Measurements from ENCODE around the gene SSTR3. TPM values are rescaled to one million over a fixed set of nuclear protein-coding genes. Genes with fewer than 3 reads are reported as not detected.
"Not testable (repeated sequence)": the region's sequence is repeated elsewhere in the genome, so short reads cannot be mapped to it uniquely, and the experiment has no call there.

The SSTR3 gene
- total RNA-seq, 1 donor from 2014 or later, result 0.09 TPM

- Mint-ChIP-seq H3K27me3 (ENCODE audit: low read depth) (peaks cover 6% of the 10 kb centered on the region), H3K4me1 (peaks cover 19% of the 10 kb centered on the region), H3K9me3 (no peaks in the 10 kb centered on the region), H3K36me3 (ENCODE audit: low read depth) (no peaks in the 10 kb centered on the region), H3K4me3 (no peak overlapping the region), H3K27ac (ENCODE audit: unreplicated experiment) (no peak overlapping the region)
- no peak for TF ChIP-seq CTCF (conservative IDR thresholded peaks at IDR 0.05)
- DNase-seq (ENCODE audit: low read depth, low spot score), result no peak
These were observed 38.6 kb downstream of the SSTR3 start for GRCh38 chr22:37173709-37174108.

GRCh38 chr22:37172266-37173245, 39.7 kb downstream of the SSTR3 start:
- H3K27ac Mint-ChIP-seq (ENCODE audit: unreplicated experiment), result no peak overlapping the region
- H3K4me3 Mint-ChIP-seq, result no peak overlapping the region
- H3K4me1 Mint-ChIP-seq, result peaks cover 8% of the 10 kb centered on the region
- no peaks in the 10 kb centered on the region for H3K9me3 Mint-ChIP-seq
- H3K27me3 Mint-ChIP-seq (ENCODE audit: low read depth), result peaks cover 6% of the 10 kb centered on the region
- DNase-seq (ENCODE audit: low read depth, low spot score), result no peak
- no peaks in the 10 kb centered on the region for H3K36me3 Mint-ChIP-seq (ENCODE audit: low read depth)
- no peak for TF ChIP-seq CTCF (conservative IDR thresholded peaks at IDR 0.05)

- Mint-ChIP-seq H3K9me3 (no peaks in the 10 kb centered on the region), H3K27ac (ENCODE audit: unreplicated experiment) (no peak overlapping the region), H3K4me3 (no peak overlapping the region), H3K36me3 (ENCODE audit: low read depth) (no peaks in the 10 kb centered on the region), H3K27me3 (ENCODE audit: low read depth) (peaks cover 6% of the 10 kb centered on the region), H3K4me1 (peaks cover 5% of the 10 kb centered on the region)
- TF ChIP-seq CTCF (conservative IDR thresholded peaks at IDR 0.05), result no peak
- DNase-seq (ENCODE audit: low read depth, low spot score), result no peak
These were observed 40.6 kb downstream of the SSTR3 start for GRCh38 chr22:37171662-37172061.

GRCh38 chr22:37170689-37171405, 41.4 kb downstream of the SSTR3 start:
- H3K27ac Mint-ChIP-seq (ENCODE audit: unreplicated experiment); H3K27me3 Mint-ChIP-seq (ENCODE audit: low read depth); DNase-seq (ENCODE audit: low read depth, low spot score); H3K4me3 Mint-ChIP-seq; H3K9me3 Mint-ChIP-seq; H3K36me3 Mint-ChIP-seq (ENCODE audit: low read depth); H3K4me1 Mint-ChIP-seq: not testable (repeated sequence)

- no peaks in the 10 kb centered on the region for H3K9me3 Mint-ChIP-seq
- H3K4me3 Mint-ChIP-seq, result no peak overlapping the region
- no peaks in the 10 kb centered on the region for H3K36me3 Mint-ChIP-seq (ENCODE audit: low read depth)
- H3K27me3 Mint-ChIP-seq (ENCODE audit: low read depth), result peaks cover 6% of the 10 kb centered on the region
- peaks cover 5% of the 10 kb centered on the region for H3K4me1 Mint-ChIP-seq
- no peak overlapping the region for H3K27ac Mint-ChIP-seq (ENCODE audit: unreplicated experiment)
- TF ChIP-seq CTCF (conservative IDR thresholded peaks at IDR 0.05), result no peak
- no peak for DNase-seq (ENCODE audit: low read depth, low spot score)
These were observed 42.2 kb downstream of the SSTR3 start for GRCh38 chr22:37169947-37170688.

All from neural crest cell (in vitro differentiated cells).